ENCODE results near the gene PRRX2. TPM values are rescaled to one million over a fixed set of nuclear protein-coding genes. Genes with fewer than 3 reads are reported as not detected.

PRRX2 gene
- total and polyA plus RNA-seq, 4 donors: 0.03 to 0.08 TPM; not detected in 2

GRCh38 chr9:129702589-129703520 is 37.4 kb downstream of the PRRX2 start:
- Histone ChIP-seq H3K36me3 (ENCODE audit: control insufficient read depth in 4 of 4, insufficient read depth in 3 of 4, low read depth in 1 of 4, low read length in 3 of 4) (no peaks in the 10 kb centered on the region), H3K4me1 (ENCODE audit: control insufficient read depth in 4 of 4, insufficient read depth in 4 of 4, low read length in 3 of 4) (peaks cover 0 to 1% (median 0%) of the 10 kb centered on the region in 4 donors), H3K9me3 (ENCODE audit: control insufficient read depth in 4 of 4, low read length in 3 of 4) (no peaks in the 10 kb centered on the region), H3K27ac (ENCODE audit: low read depth in 1 of 2, low read length in 2 of 2) (no peak overlapping the region), H3K27me3 (ENCODE audit: control insufficient read depth in 4 of 4, insufficient read depth in 4 of 4, low read length in 3 of 4) (peaks cover 0 to 4% (median 2%) of the 10 kb centered on the region in 4 donors), H3K9ac (ENCODE audit: low read depth in 1 of 2, low read length in 2 of 2) (no peak overlapping the region), H3K4me3 (ENCODE audit: low read depth in 1 of 3, low read length in 3 of 3) (no peak overlapping the region)
- DNase-seq (ENCODE audit: low spot score): no peak
- TF ChIP-seq GABPA (IDR thresholded peaks at IDR 0.05 in 1 of 2, conservative IDR thresholded peaks at IDR 0.05 in 1 of 2): no peak
- TF ChIP-seq CTCF (IDR thresholded peaks at IDR 0.05; ENCODE audit: low read depth, low read length, missing input control): no peak
- no peak for TF ChIP-seq EGR1 (IDR thresholded peaks at IDR 0.05; ENCODE audit: low read depth in 2 of 2)
- TF ChIP-seq, protein P1, sequence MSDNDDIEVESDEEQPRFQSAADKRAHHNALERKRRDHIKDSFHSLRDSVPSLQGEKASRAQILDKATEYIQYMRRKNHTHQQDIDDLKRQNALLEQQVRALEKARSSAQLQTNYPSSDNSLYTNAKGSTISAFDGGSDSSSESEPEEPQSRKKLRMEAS (IDR thresholded peaks at IDR 0.05): no peak
- TF ChIP-seq FOXA2 (IDR thresholded peaks at IDR 0.05): no peak
- no peak for TF ChIP-seq HNF4G (IDR thresholded peaks at IDR 0.05)
- TF ChIP-seq YY1 (IDR thresholded peaks at IDR 0.05): no peak
- no peak for TF ChIP-seq JUND (IDR thresholded peaks at IDR 0.05)
- TF ChIP-seq TAF1 (conservative IDR thresholded peaks at IDR 0.05): no peak
- no peak for TF ChIP-seq ATF3 (IDR thresholded peaks at IDR 0.05)
- no peak for TF ChIP-seq RXRA (IDR thresholded peaks at IDR 0.05)
- TF ChIP-seq SP1 (IDR thresholded peaks at IDR 0.05): no peak
- no peak for TF ChIP-seq RAD21 (IDR thresholded peaks at IDR 0.05)
- TF ChIP-seq, protein P2, sequence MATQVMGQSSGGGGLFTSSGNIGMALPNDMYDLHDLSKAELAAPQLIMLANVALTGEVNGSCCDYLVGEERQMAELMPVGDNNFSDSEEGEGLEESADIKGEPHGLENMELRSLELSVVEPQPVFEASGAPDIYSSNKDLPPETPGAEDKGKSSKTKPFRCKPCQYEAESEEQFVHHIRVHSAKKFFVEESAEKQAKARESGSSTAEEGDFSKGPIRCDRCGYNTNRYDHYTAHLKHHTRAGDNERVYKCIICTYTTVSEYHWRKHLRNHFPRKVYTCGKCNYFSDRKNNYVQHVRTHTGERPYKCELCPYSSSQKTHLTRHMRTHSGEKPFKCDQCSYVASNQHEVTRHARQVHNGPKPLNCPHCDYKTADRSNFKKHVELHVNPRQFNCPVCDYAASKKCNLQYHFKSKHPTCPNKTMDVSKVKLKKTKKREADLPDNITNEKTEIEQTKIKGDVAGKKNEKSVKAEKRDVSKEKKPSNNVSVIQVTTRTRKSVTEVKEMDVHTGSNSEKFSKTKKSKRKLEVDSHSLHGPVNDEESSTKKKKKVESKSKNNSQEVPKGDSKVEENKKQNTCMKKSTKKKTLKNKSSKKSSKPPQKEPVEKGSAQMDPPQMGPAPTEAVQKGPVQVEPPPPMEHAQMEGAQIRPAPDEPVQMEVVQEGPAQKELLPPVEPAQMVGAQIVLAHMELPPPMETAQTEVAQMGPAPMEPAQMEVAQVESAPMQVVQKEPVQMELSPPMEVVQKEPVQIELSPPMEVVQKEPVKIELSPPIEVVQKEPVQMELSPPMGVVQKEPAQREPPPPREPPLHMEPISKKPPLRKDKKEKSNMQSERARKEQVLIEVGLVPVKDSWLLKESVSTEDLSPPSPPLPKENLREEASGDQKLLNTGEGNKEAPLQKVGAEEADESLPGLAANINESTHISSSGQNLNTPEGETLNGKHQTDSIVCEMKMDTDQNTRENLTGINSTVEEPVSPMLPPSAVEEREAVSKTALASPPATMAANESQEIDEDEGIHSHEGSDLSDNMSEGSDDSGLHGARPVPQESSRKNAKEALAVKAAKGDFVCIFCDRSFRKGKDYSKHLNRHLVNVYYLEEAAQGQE (IDR thresholded peaks at IDR 0.05): no peak
- TF ChIP-seq, protein P3, sequence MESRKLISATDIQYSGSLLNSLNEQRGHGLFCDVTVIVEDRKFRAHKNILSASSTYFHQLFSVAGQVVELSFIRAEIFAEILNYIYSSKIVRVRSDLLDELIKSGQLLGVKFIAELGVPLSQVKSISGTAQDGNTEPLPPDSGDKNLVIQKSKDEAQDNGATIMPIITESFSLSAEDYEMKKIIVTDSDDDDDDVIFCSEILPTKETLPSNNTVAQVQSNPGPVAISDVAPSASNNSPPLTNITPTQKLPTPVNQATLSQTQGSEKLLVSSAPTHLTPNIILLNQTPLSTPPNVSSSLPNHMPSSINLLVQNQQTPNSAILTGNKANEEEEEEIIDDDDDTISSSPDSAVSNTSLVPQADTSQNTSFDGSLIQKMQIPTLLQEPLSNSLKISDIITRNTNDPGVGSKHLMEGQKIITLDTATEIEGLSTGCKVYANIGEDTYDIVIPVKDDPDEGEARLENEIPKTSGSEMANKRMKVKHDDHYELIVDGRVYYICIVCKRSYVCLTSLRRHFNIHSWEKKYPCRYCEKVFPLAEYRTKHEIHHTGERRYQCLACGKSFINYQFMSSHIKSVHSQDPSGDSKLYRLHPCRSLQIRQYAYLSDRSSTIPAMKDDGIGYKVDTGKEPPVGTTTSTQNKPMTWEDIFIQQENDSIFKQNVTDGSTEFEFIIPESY (IDR thresholded peaks at IDR 0.05): no peak
- TF ChIP-seq FOXA1 (IDR thresholded peaks at IDR 0.05): no peak
- TF ChIP-seq HNF4A (conservative IDR thresholded peaks at IDR 0.05): no peak
- no peak for TF ChIP-seq NR2F2 (IDR thresholded peaks at IDR 0.05)
- 59% methylated on average over 19 of the region's 19 CpGs for WGBS

Data from liver (tissue), 9 donors.